ENCODE data around the gene SDSL. TPM values are rescaled to one million over a fixed set of nuclear protein-coding genes. Genes with fewer than 3 reads are reported as not detected.

Gene SDSL
- total and polyA plus RNA-seq, 5 experiments from 2014 or later, result not detected

DNA sequence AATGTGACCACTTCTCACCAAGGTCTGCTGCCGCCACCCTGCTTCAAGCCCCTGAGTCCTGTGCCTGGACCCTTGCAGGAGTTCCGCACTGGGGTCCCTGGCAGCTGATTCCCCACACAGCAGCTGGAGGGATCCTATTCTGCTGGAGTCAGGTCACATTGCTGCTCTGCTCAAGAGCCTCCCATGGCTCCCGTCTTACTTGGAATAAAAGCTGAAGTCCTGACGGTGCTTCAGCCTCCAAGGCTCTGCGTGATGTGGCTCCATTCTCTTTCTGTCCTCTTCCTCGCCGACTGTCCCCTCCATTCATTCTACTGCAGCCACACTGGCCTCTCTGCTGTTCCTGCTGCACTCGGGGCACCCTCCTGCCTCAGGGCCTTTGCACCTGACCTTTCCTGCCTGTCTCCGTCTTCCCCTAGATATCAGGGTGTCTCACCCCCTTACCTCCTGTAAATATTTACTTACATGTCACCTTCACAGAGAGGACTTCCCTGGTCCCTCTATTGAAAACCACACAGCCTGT, 7.6 kb upstream of the SDSL start:
- Mint-ChIP-seq H3K9me3 (peaks cover 0 to 1% (median 0%) of the 10 kb centered on the region in 9 donors), H3K27me3 (peaks cover 9 to 19% (median 10%) of the 10 kb centered on the region in 5 donors), H3K4me3 (no peak overlapping the region), H3K27ac (no peak overlapping the region), H3K36me3 (peaks cover 0 to 2% (median 0%) of the 10 kb centered on the region in 3 donors), H3K4me1 (peaks cover 0 to 6% (median 0%) of the 10 kb centered on the region in 4 donors)
- ATAC-seq, result no peak
- no peak for DNase-seq
- POLR2A ChIA-PET, result no interaction called here

DNA sequence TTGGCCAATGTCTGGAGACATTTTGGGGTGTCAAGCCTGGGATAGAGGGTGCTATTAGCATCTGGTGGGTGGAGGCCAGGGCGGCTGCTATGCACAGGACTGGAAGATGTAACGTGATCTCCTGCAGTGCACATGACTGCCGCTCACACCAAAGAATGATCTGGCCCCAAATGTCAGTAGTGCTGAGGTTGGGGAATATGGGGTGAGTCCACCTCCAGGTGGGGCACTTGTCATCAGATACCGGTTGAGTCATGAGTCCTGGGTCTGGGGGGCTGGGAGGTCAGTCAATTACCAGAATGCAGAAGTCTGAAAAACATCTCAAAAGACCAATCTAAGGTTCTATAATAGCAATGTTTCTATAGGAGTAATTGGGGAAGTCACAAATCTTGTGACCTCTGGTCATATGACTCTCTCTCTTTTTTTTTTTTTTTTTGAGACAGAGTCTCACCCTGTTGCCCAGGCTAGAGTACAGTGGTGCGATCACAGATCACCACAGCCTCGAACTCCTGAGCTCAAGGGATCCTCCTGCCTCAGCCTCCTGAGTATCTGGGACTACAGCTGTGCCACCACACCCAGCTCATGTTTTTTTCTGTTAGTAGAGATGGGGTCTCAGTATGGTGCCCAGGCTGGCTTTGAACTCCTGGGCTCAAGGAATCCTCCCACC, 6.0 kb upstream of the SDSL start:
- peak overlapping the region in 1 of 10 donors; percentile 16 for H3K27ac Mint-ChIP-seq
- ATAC-seq (no peak), DNase-seq (no peak)
- peaks cover 3 to 10% (median 9%) of the 10 kb centered on the region in 5 donors for H3K27me3 Mint-ChIP-seq
- POLR2A ChIA-PET, result no interaction called here
- H3K9me3 Mint-ChIP-seq, result no peaks in the 10 kb centered on the region
- H3K36me3 Mint-ChIP-seq, result no peaks in the 10 kb centered on the region
- peaks cover 0 to 6% (median 0%) of the 10 kb centered on the region in 4 donors for H3K4me1 Mint-ChIP-seq
- H3K4me3 Mint-ChIP-seq, result peak overlapping the region in 1 of 10 donors; percentile 4

DNA sequence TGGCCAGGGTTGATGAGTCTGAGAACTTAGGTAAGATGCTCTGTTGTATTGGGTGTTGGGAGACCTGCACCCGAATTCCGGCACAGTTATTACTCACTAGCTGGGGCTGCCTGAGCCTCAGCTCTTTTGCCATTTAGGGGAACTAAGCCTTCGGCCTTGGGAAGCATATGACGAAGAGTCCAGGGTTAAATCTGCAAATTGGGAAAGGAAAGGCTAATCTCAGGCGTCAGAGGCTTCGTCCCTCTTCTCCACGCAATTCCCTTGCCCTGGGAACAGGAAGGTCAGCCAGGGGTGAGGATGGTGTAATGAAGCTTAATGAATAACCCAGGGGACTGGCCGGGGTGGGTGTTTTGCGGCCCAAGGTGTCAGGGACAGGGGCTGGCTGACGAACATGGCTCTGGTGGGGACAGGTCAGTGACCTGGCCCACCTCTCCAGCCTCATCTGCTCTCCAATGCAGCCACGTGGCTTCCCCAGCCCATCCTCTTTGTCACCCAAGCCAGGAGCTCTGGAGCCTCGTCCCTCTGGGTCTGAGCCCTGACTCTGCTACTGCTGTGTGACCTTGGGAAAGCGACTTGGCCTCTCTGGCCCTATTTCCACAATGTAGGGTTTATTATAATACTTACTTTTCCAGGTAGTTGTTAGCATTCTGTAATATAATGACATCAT, 3.8 kb upstream of the SDSL start:
- POLR2A ChIA-PET, result no interaction called here

DNA sequence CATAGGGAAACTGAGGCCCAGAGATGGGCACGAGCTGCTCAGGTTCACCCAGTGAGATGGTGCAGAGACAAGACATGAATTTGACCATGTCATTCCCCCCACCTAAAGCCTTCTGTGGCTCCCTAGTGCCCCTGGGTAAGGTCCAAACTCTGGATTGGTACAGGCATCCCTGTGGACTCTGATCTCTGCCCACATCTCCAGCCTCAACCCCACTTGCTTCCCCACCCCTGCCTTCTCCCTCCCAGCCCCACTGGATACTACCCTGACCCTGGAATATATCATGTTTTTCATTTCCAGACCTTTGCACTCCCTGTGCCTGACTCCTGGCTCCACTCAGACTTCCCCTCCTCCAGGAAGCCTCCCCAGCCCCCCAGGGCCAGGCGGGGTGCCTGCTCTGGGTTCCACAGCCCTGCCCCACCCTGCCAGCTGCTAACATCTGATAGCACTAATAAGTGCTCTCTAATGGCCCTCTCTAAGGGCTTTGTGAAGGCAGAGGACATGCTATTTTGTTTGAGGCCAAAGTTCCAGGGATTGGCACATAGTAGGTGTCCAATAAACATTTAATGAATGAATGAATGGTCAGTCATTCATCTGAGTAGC, 1.1 kb upstream of the SDSL start:
- Mint-ChIP-seq H3K9me3 (no peaks in the 10 kb centered on the region), H3K27ac (peak overlapping the region in 1 of 10 donors; percentile 81), H3K4me1 (peaks cover 4 to 15% (median 7%) of the 10 kb centered on the region in 4 donors), H3K27me3 (peaks cover 0 to 21% (median 5%) of the 10 kb centered on the region in 5 donors), H3K4me3 (no peak overlapping the region), H3K36me3 (no peaks in the 10 kb centered on the region)
- DNase-seq, result no peak
- ATAC-seq, result no peak
- POLR2A ChIA-PET, result no interaction called here

More for the DNA sequence above, 3.8 kb upstream of the SDSL start:
- Mint-ChIP-seq H3K36me3 (no peaks in the 10 kb centered on the region), H3K27ac (no peak overlapping the region), H3K9me3 (no peaks in the 10 kb centered on the region), H3K27me3 (peaks cover 2 to 21% (median 7%) of the 10 kb centered on the region in 5 donors), H3K4me3 (no peak overlapping the region), H3K4me1 (peaks cover 4 to 16% (median 6%) of the 10 kb centered on the region in 4 donors)
- DNase-seq, result no peak
- ATAC-seq, result no peak

DNA sequence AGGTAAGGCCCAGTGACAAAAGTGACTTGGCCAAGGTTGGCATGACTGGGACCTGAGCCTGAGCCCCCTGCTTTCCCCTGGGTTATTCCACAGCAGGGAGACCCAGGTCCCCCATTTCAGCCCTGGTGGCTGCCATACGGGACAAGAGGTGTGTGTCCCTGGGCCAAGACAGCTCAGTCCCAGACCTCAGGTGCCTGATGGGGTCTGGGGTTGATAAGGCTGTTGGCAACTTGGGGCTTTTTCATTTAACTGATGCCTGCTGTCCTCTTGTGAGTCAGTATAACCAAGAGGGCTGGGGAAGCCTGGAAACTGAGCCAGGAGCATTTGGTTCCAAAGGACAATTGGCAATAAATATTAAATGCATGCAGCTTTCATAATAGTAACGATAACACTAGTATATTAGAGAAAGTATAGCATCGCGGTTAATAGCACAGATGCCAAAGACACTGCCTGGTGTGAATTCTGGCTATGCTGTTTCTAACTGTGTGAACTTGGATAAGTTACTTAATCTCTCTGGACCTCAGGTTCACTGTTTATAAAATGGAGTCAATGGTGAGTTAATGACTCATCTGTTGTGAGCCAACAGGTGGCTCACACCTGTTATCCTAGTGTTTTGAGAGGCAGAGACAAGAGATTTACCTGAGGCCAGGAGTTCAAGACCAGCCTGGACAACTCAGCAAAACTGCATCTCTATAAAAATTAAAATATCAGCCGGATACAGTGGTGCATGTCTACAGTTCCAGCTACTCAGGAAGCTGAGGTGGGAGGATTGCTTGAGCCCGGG, 898 bp downstream of the SDSL start:
- Mint-ChIP-seq H3K4me1 (peaks cover 4 to 10% (median 7%) of the 10 kb centered on the region in 4 donors), H3K9me3 (no peaks in the 10 kb centered on the region), H3K4me3 (peak overlapping the region in 2 of 10 donors; percentile 39 to 80), H3K27me3 (peaks cover 0 to 17% (median 3%) of the 10 kb centered on the region in 5 donors), H3K27ac (peak overlapping the region in 1 of 10 donors; percentile 81), H3K36me3 (no peaks in the 10 kb centered on the region)
- ATAC-seq (no peak), DNase-seq (no peak)
- POLR2A ChIA-PET, result no interaction called here

DNA sequence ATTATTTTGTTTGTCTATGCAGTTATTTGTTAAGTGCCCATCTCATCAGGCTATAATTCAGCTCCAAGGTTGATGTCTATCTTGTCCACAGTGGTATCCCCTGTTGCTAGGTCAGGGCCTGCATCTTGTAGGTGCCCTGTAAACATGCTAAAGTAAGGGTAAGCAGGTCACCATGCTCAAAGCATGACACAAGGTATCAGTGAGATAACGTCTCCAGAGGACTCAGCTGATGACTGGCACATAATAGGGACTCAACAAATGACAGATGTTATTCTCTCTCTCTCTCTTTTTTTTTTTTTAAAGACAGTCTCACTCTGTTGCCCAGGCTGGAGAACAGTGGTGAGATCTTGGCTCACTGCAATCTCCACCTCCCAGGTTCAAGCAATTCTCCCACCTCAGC, 2.3 kb downstream of the SDSL start:
- no peak for ATAC-seq
- no peaks in the 10 kb centered on the region for H3K36me3 Mint-ChIP-seq
- H3K27me3 Mint-ChIP-seq, result peaks cover 0 to 15% (median 1%) of the 10 kb centered on the region in 5 donors
- POLR2A ChIA-PET, result no interaction called here
- H3K9me3 Mint-ChIP-seq, result no peaks in the 10 kb centered on the region
- H3K27ac Mint-ChIP-seq, result peak overlapping the region in 1 of 10 donors; percentile 34
- DNase-seq, result no peak
- H3K4me1 Mint-ChIP-seq, result peaks cover 4 to 10% (median 7%) of the 10 kb centered on the region in 4 donors
- no peak overlapping the region for H3K4me3 Mint-ChIP-seq

DNA sequence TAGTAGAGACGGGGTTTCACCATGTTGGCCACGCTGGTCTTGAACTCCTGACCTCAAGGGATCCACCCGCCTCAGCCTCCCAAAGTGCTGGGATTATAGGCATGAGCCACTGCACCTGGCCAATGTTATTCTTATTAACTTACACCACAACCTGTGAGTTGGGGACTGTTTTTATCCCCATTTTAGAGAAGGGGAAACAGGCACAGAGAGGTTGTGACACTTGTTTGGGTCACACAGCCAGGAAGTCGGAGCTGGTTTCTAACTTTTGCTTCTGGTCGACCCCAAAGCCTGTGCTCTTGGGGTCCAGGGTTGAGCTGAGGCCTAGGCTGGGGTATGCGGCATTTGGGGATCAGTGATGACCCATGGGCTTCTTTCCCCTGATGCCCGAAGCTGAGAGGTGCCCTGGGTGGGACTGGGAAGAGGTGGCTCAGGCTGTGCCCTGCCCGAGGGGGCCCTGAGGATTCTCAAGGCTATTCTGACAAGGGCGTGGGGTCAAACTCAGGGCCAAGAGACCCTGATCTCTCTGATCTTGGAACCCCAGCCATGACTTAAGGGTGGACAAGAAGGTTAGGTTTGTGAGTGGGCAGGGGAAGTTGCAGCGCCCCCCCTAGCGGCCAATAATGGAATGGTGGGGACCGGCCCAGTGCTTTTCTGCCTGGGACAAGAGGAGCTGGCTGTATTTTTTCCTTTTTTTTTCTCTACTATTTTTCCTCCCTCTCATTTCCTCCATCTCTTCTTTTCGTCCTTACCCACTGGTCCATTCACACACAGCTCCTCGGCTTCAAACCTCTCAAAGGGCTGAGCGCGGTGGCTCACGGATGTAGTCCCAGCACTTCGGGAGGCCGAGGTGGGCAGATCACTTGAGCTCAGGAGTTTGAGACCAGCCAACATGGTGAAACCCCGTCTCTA, 3.0 kb downstream of the SDSL start:
- Mint-ChIP-seq H3K9me3 (no peaks in the 10 kb centered on the region), H3K4me3 (peak overlapping the region in 1 of 10 donors; percentile 9), H3K27ac (peak overlapping the region in 2 of 10 donors; percentile 34 to 49), H3K4me1 (peaks cover 4 to 10% (median 7%) of the 10 kb centered on the region in 4 donors), H3K27me3 (peaks cover 3 to 19% (median 4%) of the 10 kb centered on the region in 5 donors), H3K36me3 (no peaks in the 10 kb centered on the region)
- POLR2A ChIA-PET, result no interaction called here
- ATAC-seq, result no peak
- peak in 8 of 10 donors; percentile 13 to 52 (median 36) for DNase-seq

DNA sequence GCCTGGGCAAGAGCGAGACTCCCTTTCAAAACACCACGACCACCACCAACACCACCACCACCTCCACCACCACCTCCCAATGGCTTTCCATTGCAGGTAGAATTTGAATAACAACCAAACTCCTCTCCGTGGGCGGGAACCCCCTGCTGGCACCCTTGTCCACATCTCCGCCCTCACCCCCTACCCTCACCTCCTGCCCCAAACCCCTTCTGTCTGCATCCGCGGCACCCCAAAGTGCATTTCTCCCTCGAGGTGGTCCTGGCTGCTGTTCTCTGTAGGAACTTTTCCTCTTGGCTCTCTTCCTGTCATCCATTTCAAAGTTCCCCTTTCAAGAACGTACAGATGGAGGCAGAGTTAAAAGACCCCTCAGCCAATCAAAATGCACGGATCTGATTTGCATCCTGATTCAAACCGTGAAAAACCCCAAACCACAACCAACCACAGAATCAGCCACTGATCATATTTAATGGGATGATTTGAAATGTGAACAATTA, 3.8 kb downstream of the SDSL start:
- Mint-ChIP-seq H3K36me3 (no peaks in the 10 kb centered on the region), H3K27ac (peak overlapping the region in 1 of 10 donors; percentile 29), H3K9me3 (no peaks in the 10 kb centered on the region), H3K4me3 (no peak overlapping the region), H3K27me3 (peaks cover 5 to 22% (median 11%) of the 10 kb centered on the region in 5 donors), H3K4me1 (peaks cover 4 to 11% (median 8%) of the 10 kb centered on the region in 4 donors)
- ATAC-seq (no peak), DNase-seq (no peak)
- POLR2A ChIA-PET, result no interaction called here

DNA sequence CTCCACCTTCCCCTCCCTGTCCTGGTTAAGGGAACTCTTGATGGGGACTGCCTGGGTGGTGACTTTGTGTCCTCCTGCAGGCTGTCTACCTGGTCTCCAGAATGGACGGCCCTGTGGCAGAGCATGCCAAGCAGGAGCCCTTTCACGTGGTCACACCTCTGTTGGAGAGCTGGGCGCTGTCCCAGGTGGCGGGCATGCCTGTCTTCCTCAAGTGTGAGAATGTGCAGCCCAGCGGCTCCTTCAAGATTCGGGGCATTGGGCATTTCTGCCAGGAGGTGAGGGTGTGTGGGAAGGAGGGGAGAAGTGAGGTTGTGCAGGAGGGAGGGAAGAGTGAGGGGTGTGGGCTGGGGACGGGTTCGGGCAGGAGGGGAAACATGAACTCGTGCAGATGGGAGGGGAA, 5.7 kb downstream of the SDSL start:
- no peak for ATAC-seq
- Mint-ChIP-seq H3K36me3 (no peaks in the 10 kb centered on the region), H3K27ac (no peak overlapping the region), H3K9me3 (no peaks in the 10 kb centered on the region), H3K27me3 (peaks cover 7 to 23% (median 18%) of the 10 kb centered on the region in 5 donors), H3K4me1 (peaks cover 0 to 7% (median 0%) of the 10 kb centered on the region in 4 donors), H3K4me3 (no peak overlapping the region)
- POLR2A ChIA-PET, result no interaction called here
- no peak for DNase-seq

DNA sequence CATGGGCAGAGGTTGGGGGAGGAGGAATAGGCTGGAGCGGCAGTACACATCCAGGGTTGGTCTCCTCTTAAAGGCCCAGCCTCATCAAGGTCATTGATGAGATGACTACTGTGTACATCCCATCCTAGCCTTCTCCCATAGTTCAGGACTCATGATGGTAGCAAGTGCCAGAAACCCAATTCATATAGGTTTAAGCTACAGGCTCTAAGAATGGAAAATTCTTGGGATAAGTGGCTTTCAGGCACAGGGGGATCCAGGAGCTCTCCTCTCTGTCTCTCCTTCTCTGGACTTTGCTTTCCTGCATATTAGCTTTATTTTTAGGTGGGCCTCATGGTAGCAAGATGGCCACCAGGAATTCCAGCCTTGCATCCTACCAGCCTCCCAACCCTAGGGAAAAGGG, 6.3 kb downstream of the SDSL start:
- H3K4me3 Mint-ChIP-seq, result no peak overlapping the region
- H3K9me3 Mint-ChIP-seq, result no peaks in the 10 kb centered on the region
- no peak for ATAC-seq
- peaks cover 0 to 7% (median 0%) of the 10 kb centered on the region in 4 donors for H3K4me1 Mint-ChIP-seq
- DNase-seq, result no peak
- H3K27me3 Mint-ChIP-seq, result peaks cover 7 to 25% (median 22%) of the 10 kb centered on the region in 5 donors
- H3K27ac Mint-ChIP-seq, result no peak overlapping the region
- POLR2A ChIA-PET, result no interaction called here
- H3K36me3 Mint-ChIP-seq, result no peaks in the 10 kb centered on the region

DNA sequence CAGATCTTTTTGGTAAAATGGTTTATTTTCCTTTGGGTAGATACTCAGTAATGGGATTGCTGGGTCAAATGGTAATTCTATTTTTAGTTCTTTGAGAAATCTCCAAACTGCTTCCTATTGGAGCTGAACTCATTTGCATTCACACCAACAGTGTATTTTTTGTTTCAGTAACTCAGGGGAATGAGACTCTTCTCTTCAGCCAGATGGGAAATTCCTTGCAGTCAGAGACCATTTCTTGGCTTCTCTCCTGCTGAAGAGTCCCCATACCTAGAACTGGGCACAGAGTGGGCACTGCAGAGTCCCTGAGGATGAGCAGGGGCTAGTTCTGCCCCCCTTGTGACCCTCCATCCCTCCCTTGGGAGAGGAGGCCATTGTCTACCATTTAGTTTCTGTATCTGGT, 10.8 kb downstream of the SDSL start:
- ATAC-seq (no peak), DNase-seq (no peak)
- Mint-ChIP-seq H3K4me3 (no peak overlapping the region), H3K4me1 (peaks cover 0 to 5% (median 0%) of the 10 kb centered on the region in 4 donors), H3K36me3 (no peaks in the 10 kb centered on the region), H3K27ac (no peak overlapping the region), H3K27me3 (peaks cover 7 to 25% (median 16%) of the 10 kb centered on the region in 5 donors), H3K9me3 (no peaks in the 10 kb centered on the region)
- POLR2A ChIA-PET, result no interaction called here
